ENCODE data around the gene ZNRF3.
A peak's percentile ranks its signal among the peaks of the same experiment; 100 is the strongest.
"Not testable (repeated sequence)": the region's sequence is repeated elsewhere in the genome, so short reads cannot be mapped to it uniquely, and the experiment has no call there.

Gene ZNRF3

GRCh38 chr22:29030016-29030617 is 146.7 kb downstream of the ZNRF3 start:
- H3K27me3 ChIP-seq (ENCODE audit: control insufficient read depth in 1 of 2, insufficient read depth in 2 of 2, low read length in 2 of 2) = no peaks in the 10 kb centered on the region
- H3K9ac ChIP-seq (ENCODE audit: low read depth in 1 of 2, low read length in 2 of 2) = peak overlapping the region in 1 of 2 donors; percentile 45
- H3K4me3 ChIP-seq (ENCODE audit: low read depth in 1 of 2, low read length in 2 of 2) = peak overlapping the region; percentile 55 to 61
- H3K27ac ChIP-seq (ENCODE audit: low read depth, low read length) = peak overlapping the region; percentile 36
- peaks cover 31% of the 10 kb centered on the region in 2 donors for H3K4me1 ChIP-seq (ENCODE audit: control insufficient read depth in 1 of 2, insufficient read depth in 2 of 2, low read length in 2 of 2)
- no peaks in the 10 kb centered on the region for H3K9me3 ChIP-seq (ENCODE audit: control insufficient read depth in 1 of 2, low read length in 2 of 2)
- no peaks in the 10 kb centered on the region for H3K36me3 ChIP-seq (ENCODE audit: control insufficient read depth in 1 of 2, insufficient read depth in 2 of 2, low read length in 2 of 2)

GRCh38 chr22:29030618-29031226 is 147.3 kb downstream of the ZNRF3 start:
- peak overlapping the region; percentile 55 to 61 for H3K4me3 ChIP-seq (ENCODE audit: low read depth in 1 of 2, low read length in 2 of 2)
- H3K27me3 ChIP-seq (ENCODE audit: control insufficient read depth in 1 of 2, insufficient read depth in 2 of 2, low read length in 2 of 2) = no peaks in the 10 kb centered on the region
- peak overlapping the region; percentile 36 for H3K27ac ChIP-seq (ENCODE audit: low read depth, low read length)
- H3K4me1 ChIP-seq (ENCODE audit: control insufficient read depth in 1 of 2, insufficient read depth in 2 of 2, low read length in 2 of 2) = peaks cover 31% of the 10 kb centered on the region in 2 donors
- H3K9me3 ChIP-seq (ENCODE audit: control insufficient read depth in 1 of 2, low read length in 2 of 2) = no peaks in the 10 kb centered on the region
- H3K36me3 ChIP-seq (ENCODE audit: control insufficient read depth in 1 of 2, insufficient read depth in 2 of 2, low read length in 2 of 2) = no peaks in the 10 kb centered on the region
- H3K9ac ChIP-seq (ENCODE audit: low read depth in 1 of 2, low read length in 2 of 2) = peak overlapping the region; percentile 20 to 45

GRCh38 chr22:29031227-29032011 is 148.0 kb downstream of the ZNRF3 start:
- Histone ChIP-seq H3K9me3 (ENCODE audit: control insufficient read depth in 1 of 2, low read length in 2 of 2) (no peaks in the 10 kb centered on the region), H3K27ac (ENCODE audit: low read depth, low read length) (peak overlapping the region; percentile 53), H3K4me3 (ENCODE audit: low read depth in 1 of 2, low read length in 2 of 2) (peak overlapping the region; percentile 55 to 61), H3K9ac (ENCODE audit: low read depth in 1 of 2, low read length in 2 of 2) (peak overlapping the region in 1 of 2 donors; percentile 20), H3K4me1 (ENCODE audit: control insufficient read depth in 1 of 2, insufficient read depth in 2 of 2, low read length in 2 of 2) (peaks cover 31% of the 10 kb centered on the region in 2 donors), H3K27me3 (ENCODE audit: control insufficient read depth in 1 of 2, insufficient read depth in 2 of 2, low read length in 2 of 2) (no peaks in the 10 kb centered on the region), H3K36me3 (ENCODE audit: control insufficient read depth in 1 of 2, insufficient read depth in 2 of 2, low read length in 2 of 2) (no peaks in the 10 kb centered on the region)

GRCh38 chr22:29032014-29032475 is 148.7 kb downstream of the ZNRF3 start:
- Histone ChIP-seq H3K27ac (ENCODE audit: low read depth, low read length) (peak overlapping the region; percentile 53), H3K27me3 (ENCODE audit: control insufficient read depth in 1 of 2, insufficient read depth in 2 of 2, low read length in 2 of 2) (no peaks in the 10 kb centered on the region), H3K36me3 (ENCODE audit: control insufficient read depth in 1 of 2, insufficient read depth in 2 of 2, low read length in 2 of 2) (no peaks in the 10 kb centered on the region), H3K9me3 (ENCODE audit: control insufficient read depth in 1 of 2, low read length in 2 of 2) (no peaks in the 10 kb centered on the region), H3K4me1 (ENCODE audit: control insufficient read depth in 1 of 2, insufficient read depth in 2 of 2, low read length in 2 of 2) (peaks cover 31 to 33% of the 10 kb centered on the region in 2 donors), H3K4me3 (ENCODE audit: low read depth in 1 of 2, low read length in 2 of 2) (no peak overlapping the region), H3K9ac (ENCODE audit: low read depth in 1 of 2, low read length in 2 of 2) (no peak overlapping the region)

- H3K4me1 ChIP-seq (ENCODE audit: control insufficient read depth in 1 of 2, insufficient read depth in 2 of 2, low read length in 2 of 2) = peaks cover 31 to 38% of the 10 kb centered on the region in 2 donors
Measured at GRCh38 chr22:29032584-29032983, 149.2 kb downstream of the ZNRF3 start.

GRCh38 chr22:29037340-29037932 is 154.1 kb downstream of the ZNRF3 start:
- Histone ChIP-seq H3K4me1 (ENCODE audit: control insufficient read depth in 1 of 2, insufficient read depth in 2 of 2, low read length in 2 of 2) (peaks cover 12 to 13% of the 10 kb centered on the region in 2 donors), H3K9me3 (ENCODE audit: control insufficient read depth in 1 of 2, low read length in 2 of 2) (no peaks in the 10 kb centered on the region), H3K4me3 (ENCODE audit: low read depth in 1 of 2, low read length in 2 of 2) (no peak overlapping the region), H3K27me3 (ENCODE audit: control insufficient read depth in 1 of 2, insufficient read depth in 2 of 2, low read length in 2 of 2) (no peaks in the 10 kb centered on the region), H3K27ac (ENCODE audit: low read depth, low read length) (no peak overlapping the region), H3K9ac (ENCODE audit: low read depth in 1 of 2, low read length in 2 of 2) (no peak overlapping the region), H3K36me3 (ENCODE audit: control insufficient read depth in 1 of 2, insufficient read depth in 2 of 2, low read length in 2 of 2) (no peaks in the 10 kb centered on the region)

More at GRCh38 chr22:29032584-29032983, 149.2 kb downstream of the ZNRF3 start:
- no peaks in the 10 kb centered on the region for H3K36me3 ChIP-seq (ENCODE audit: control insufficient read depth in 1 of 2, insufficient read depth in 2 of 2, low read length in 2 of 2)
- H3K27ac ChIP-seq (ENCODE audit: low read depth, low read length) = no peak overlapping the region
- H3K9me3 ChIP-seq (ENCODE audit: control insufficient read depth in 1 of 2, low read length in 2 of 2) = no peaks in the 10 kb centered on the region
- H3K4me3 ChIP-seq (ENCODE audit: low read depth in 1 of 2, low read length in 2 of 2) = no peak overlapping the region
- no peak overlapping the region for H3K9ac ChIP-seq (ENCODE audit: low read depth in 1 of 2, low read length in 2 of 2)
- no peaks in the 10 kb centered on the region for H3K27me3 ChIP-seq (ENCODE audit: control insufficient read depth in 1 of 2, insufficient read depth in 2 of 2, low read length in 2 of 2)

GRCh38 chr22:29039148-29039547 is 155.8 kb downstream of the ZNRF3 start:
- Histone ChIP-seq H3K9me3 (ENCODE audit: control insufficient read depth in 1 of 2, low read length in 2 of 2) (no peaks in the 10 kb centered on the region), H3K27me3 (ENCODE audit: control insufficient read depth in 1 of 2, insufficient read depth in 2 of 2, low read length in 2 of 2) (no peaks in the 10 kb centered on the region), H3K4me3 (ENCODE audit: low read depth in 1 of 2, low read length in 2 of 2) (no peak overlapping the region), H3K4me1 (ENCODE audit: control insufficient read depth in 1 of 2, insufficient read depth in 2 of 2, low read length in 2 of 2) (peaks cover 12% of the 10 kb centered on the region in 2 donors), H3K36me3 (ENCODE audit: control insufficient read depth in 1 of 2, insufficient read depth in 2 of 2, low read length in 2 of 2) (no peaks in the 10 kb centered on the region), H3K9ac (ENCODE audit: low read depth in 1 of 2, low read length in 2 of 2) (no peak overlapping the region), H3K27ac (ENCODE audit: low read depth, low read length) (no peak overlapping the region)

- H3K9me3 ChIP-seq (ENCODE audit: control insufficient read depth in 1 of 2, low read length in 2 of 2); H3K4me3 ChIP-seq (ENCODE audit: low read depth in 1 of 2, low read length in 2 of 2); H3K27me3 ChIP-seq (ENCODE audit: control insufficient read depth in 1 of 2, insufficient read depth in 2 of 2, low read length in 2 of 2); H3K27ac ChIP-seq (ENCODE audit: low read depth, low read length); H3K36me3 ChIP-seq (ENCODE audit: control insufficient read depth in 1 of 2, insufficient read depth in 2 of 2, low read length in 2 of 2); H3K9ac ChIP-seq (ENCODE audit: low read depth in 1 of 2, low read length in 2 of 2): not testable (repeated sequence)
- H3K4me1 ChIP-seq (ENCODE audit: control insufficient read depth in 1 of 2, insufficient read depth in 2 of 2, low read length in 2 of 2) = peaks cover 12 to 16% of the 10 kb centered on the region in 2 donors
Measured at GRCh38 chr22:29039684-29040083, 156.3 kb downstream of the ZNRF3 start.

- Histone ChIP-seq H3K9ac (ENCODE audit: low read depth in 1 of 2, low read length in 2 of 2) (no peak overlapping the region), H3K4me3 (ENCODE audit: low read depth in 1 of 2, low read length in 2 of 2) (no peak overlapping the region), H3K9me3 (ENCODE audit: control insufficient read depth in 1 of 2, low read length in 2 of 2) (no peaks in the 10 kb centered on the region), H3K27me3 (ENCODE audit: control insufficient read depth in 1 of 2, insufficient read depth in 2 of 2, low read length in 2 of 2) (no peaks in the 10 kb centered on the region), H3K36me3 (ENCODE audit: control insufficient read depth in 1 of 2, insufficient read depth in 2 of 2, low read length in 2 of 2) (peaks cover 0 to 7% of the 10 kb centered on the region in 2 donors), H3K27ac (ENCODE audit: low read depth, low read length) (no peak overlapping the region), H3K4me1 (ENCODE audit: control insufficient read depth in 1 of 2, insufficient read depth in 2 of 2, low read length in 2 of 2) (peaks cover 12 to 16% of the 10 kb centered on the region in 2 donors)
Measured at GRCh38 chr22:29040385-29041275, 157.3 kb downstream of the ZNRF3 start.

Measured in duodenal mucosa (tissue), 2 donors.